Measurements from ENCODE around the gene BEST1. TPM values are rescaled to one million over a fixed set of nuclear protein-coding genes. Genes with fewer than 3 reads are reported as not detected.

BEST1 gene
- total and polyA plus RNA-seq, 2 of the 13 experiments (the other 11 are each of a cell fraction or from before 2014, with no cell fraction given) = 0.09 to 0.65 TPM

DNA sequence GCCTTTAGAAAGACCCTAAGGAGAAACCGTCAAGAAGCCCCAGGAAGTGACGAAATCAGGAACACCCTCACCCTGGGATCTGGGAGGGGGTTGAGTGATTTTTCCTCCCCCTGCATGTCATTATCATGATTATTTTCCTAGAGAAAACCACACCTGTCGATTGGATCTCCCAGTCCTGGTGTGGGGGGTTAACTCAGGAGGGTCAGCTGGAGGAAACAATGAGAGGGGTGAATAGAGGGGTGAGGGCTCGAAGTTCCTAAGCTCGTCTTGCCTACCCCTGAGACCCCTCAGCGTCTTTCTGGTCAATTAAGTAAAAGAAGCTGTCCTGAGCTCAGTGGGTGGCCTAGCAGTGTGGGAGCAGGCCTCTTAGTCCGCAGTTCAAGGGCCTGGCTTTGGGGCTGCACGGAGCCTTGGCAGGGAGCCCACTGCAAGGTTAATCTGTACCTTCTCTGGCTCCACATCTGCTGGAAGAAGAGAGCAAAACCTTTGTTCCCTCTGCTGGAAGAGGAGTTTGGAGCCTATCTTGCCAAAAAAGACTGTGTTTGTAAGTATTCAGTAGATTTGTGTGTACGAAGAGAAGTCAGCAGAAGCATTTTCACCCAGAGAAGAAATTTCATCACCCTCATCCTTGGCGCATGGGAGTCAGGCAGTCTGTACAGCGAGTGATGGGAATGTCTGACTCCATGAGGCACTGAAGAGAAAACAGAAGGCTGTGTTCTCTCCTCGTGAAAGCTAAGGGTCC is 51.5 kb downstream of the BEST1 start (continued):
- TF ChIP-seq AHDC1 (CRISPR knock-in tag; IDR thresholded peaks at IDR 0.05; ENCODE audit: borderline replicate concordance) (peak; percentile 62; the same call in 1 of the 2 replicates), ZNF160 (CRISPR knock-in tag; IDR thresholded peaks at IDR 0.05) (0 out of 2 replicates have a peak, but pooled peaks have one; percentile 35), SATB2 (CRISPR knock-in tag; IDR thresholded peaks at IDR 0.05) (no peak), SRY (CRISPR knock-in tag; IDR thresholded peaks at IDR 0.05) (0 out of 2 replicates have a peak, but pooled peaks have one; percentile 53), PATZ1 (CRISPR knock-in tag; IDR thresholded peaks at IDR 0.05) (peak; percentile 31), PLRG1 (conservative IDR thresholded peaks at IDR 0.05) (no peak), HMG20A (CRISPR knock-in tag; IDR thresholded peaks at IDR 0.05; ENCODE audit: borderline replicate concordance) (peak; percentile 20; the same call in 1 of the 2 replicates), MED1 (CRISPR knock-in tag; IDR thresholded peaks at IDR 0.05) (peak; percentile 84), MATR3 (CRISPR knock-in tag; IDR thresholded peaks at IDR 0.05) (no peak), MYC (CRISPR knock-in tag; IDR thresholded peaks at IDR 0.05; ENCODE audit: borderline replicate concordance) (peak; percentile 55; the same call in 1 of the 2 replicates), MED8 (CRISPR knock-in tag; IDR thresholded peaks at IDR 0.05; ENCODE audit: insufficient replicate concordance) (peak; percentile 27), ZNF451 (CRISPR knock-in tag; IDR thresholded peaks at IDR 0.05) (0 out of 2 replicates have a peak, but pooled peaks have one; percentile 7), HNF4G (IDR thresholded peaks at IDR 0.05; ENCODE audit: borderline replicate concordance, low read depth, low read length) (peak; percentile 70), HNF4G (CRISPR knock-in tag; IDR thresholded peaks at IDR 0.05; ENCODE audit: borderline replicate concordance, low read depth) (no peak)
- TF ChIP-seq, protein P1, sequence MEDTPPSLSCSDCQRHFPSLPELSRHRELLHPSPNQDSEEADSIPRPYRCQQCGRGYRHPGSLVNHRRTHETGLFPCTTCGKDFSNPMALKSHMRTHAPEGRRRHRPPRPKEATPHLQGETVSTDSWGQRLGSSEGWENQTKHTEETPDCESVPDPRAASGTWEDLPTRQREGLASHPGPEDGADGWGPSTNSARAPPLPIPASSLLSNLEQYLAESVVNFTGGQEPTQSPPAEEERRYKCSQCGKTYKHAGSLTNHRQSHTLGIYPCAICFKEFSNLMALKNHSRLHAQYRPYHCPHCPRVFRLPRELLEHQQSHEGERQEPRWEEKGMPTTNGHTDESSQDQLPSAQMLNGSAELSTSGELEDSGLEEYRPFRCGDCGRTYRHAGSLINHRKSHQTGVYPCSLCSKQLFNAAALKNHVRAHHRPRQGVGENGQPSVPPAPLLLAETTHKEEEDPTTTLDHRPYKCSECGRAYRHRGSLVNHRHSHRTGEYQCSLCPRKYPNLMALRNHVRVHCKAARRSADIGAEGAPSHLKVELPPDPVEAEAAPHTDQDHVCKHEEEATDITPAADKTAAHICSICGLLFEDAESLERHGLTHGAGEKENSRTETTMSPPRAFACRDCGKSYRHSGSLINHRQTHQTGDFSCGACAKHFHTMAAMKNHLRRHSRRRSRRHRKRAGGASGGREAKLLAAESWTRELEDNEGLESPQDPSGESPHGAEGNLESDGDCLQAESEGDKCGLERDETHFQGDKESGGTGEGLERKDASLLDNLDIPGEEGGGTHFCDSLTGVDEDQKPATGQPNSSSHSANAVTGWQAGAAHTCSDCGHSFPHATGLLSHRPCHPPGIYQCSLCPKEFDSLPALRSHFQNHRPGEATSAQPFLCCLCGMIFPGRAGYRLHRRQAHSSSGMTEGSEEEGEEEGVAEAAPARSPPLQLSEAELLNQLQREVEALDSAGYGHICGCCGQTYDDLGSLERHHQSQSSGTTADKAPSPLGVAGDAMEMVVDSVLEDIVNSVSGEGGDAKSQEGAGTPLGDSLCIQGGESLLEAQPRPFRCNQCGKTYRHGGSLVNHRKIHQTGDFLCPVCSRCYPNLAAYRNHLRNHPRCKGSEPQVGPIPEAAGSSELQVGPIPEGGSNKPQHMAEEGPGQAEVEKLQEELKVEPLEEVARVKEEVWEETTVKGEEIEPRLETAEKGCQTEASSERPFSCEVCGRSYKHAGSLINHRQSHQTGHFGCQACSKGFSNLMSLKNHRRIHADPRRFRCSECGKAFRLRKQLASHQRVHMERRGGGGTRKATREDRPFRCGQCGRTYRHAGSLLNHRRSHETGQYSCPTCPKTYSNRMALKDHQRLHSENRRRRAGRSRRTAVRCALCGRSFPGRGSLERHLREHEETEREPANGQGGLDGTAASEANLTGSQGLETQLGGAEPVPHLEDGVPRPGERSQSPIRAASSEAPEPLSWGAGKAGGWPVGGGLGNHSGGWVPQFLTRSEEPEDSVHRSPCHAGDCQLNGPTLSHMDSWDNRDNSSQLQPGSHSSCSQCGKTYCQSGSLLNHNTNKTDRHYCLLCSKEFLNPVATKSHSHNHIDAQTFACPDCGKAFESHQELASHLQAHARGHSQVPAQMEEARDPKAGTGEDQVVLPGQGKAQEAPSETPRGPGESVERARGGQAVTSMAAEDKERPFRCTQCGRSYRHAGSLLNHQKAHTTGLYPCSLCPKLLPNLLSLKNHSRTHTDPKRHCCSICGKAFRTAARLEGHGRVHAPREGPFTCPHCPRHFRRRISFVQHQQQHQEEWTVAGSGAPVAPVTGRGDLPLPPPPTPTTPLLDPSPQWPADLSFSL (CRISPR knock-in tag; IDR thresholded peaks at IDR 0.05) = peak; percentile 35; the same call in 1 of the 2 replicates
